Activated T-helper 1 cell treated with anti-CD3 and anti-CD28 coated beads, Interleukin-12 subunit alpha, Interleukin-12 subunit beta, Interleukin-2, Interleukin-4 antibody, amounts not matched to agents 30 ng/mL and 10 ng/mL and 1 ng/mL, durations not matched to agents 14 hours and 24 hours and 36 hours (primary cell): ENCODE results near the gene C9orf50. TPM values are rescaled to one million over a fixed set of nuclear protein-coding genes. Genes with fewer than 3 reads are reported as not detected.
A peak's percentile ranks its signal among the peaks of the same experiment; 100 is the strongest.

Source experiments
- DNase-seq: peaks from one replicate; pipeline ENCODE4 v3.0.0; 2021; ENCODE audit warnings: low spot score
- H3K27ac Mint-ChIP-seq: one replicate; pipeline ENCODE4 v1.8.0; 2021; ENCODE audit warnings: mild to moderate bottlenecking, mixed read lengths
- H3K27me3 Mint-ChIP-seq: one replicate; pipeline ENCODE4 v1.8.0; 2022; ENCODE audit warnings: mild to moderate bottlenecking, moderate library complexity, mixed read lengths; ENCODE audit not compliant: insufficient read depth
- H3K36me3 Mint-ChIP-seq: one replicate; pipeline ENCODE4 v1.8.0; 2021; ENCODE audit warnings: low read depth, mixed read lengths
- H3K4me1 Mint-ChIP-seq: one replicate; pipeline ENCODE4 v1.8.0; 2021; ENCODE audit warnings: low read depth, mixed read lengths
- H3K4me3 Mint-ChIP-seq: one replicate; pipeline ENCODE4 v1.8.0; 2021; ENCODE audit warnings: mild to moderate bottlenecking, moderate library complexity, mixed read lengths
- H3K9me3 Mint-ChIP-seq: one replicate; pipeline ENCODE4 v1.8.0; 2021; ENCODE audit warnings: mixed read lengths
- intact Hi-C: fragments of 100-400 bp; cut with micrococcal nuclease; formaldehyde crosslinking; loops from one replicate; pipeline ENCODE4 v1.15.1; 2024
- total RNA-seq: library from RNA; stranded (reverse); gene quantifications from 2 replicates; pipeline ENCODE4 v1.2.3, GENCODE V29; 2022

The C9orf50 gene
- total RNA-seq, 1 donor from 2014 or later: not detected

- Mint-ChIP-seq H3K27me3 (peaks cover 5% of the 10 kb centered on the region), H3K9me3 (no peaks in the 10 kb centered on the region), H3K27ac (peak overlapping the region; percentile 83), H3K4me1 (peaks cover 38% of the 10 kb centered on the region), H3K4me3 (peak overlapping the region; percentile 82), H3K36me3 (no peaks in the 10 kb centered on the region)
- DNase-seq: peak; percentile 62
- intact Hi-C loops: loop anchor here (1.0 to 5.0 kb wide), 9 partner anchors 14 to 480 kb away; partner anchors contain the start of gene IER5L
Observed at GRCh38 chr9:129610473-129611306, 10.2 kb downstream of the C9orf50 start.

- H3K9me3 Mint-ChIP-seq: no peaks in the 10 kb centered on the region
- H3K36me3 Mint-ChIP-seq: no peaks in the 10 kb centered on the region
- H3K27me3 Mint-ChIP-seq: peaks cover 2% of the 10 kb centered on the region
- H3K4me3 Mint-ChIP-seq: no peak overlapping the region
- peak overlapping the region; percentile 52 for H3K27ac Mint-ChIP-seq
- intact Hi-C loops: loop anchor here (1.0 to 5.0 kb wide), 7 partner anchors 23 to 479 kb away; partner anchors contain the start of gene IER5L
- no peak for DNase-seq
- peaks cover 38% of the 10 kb centered on the region for H3K4me1 Mint-ChIP-seq
Observed at GRCh38 chr9:129610213-129610472, 10.8 kb downstream of the C9orf50 start.

DNA sequence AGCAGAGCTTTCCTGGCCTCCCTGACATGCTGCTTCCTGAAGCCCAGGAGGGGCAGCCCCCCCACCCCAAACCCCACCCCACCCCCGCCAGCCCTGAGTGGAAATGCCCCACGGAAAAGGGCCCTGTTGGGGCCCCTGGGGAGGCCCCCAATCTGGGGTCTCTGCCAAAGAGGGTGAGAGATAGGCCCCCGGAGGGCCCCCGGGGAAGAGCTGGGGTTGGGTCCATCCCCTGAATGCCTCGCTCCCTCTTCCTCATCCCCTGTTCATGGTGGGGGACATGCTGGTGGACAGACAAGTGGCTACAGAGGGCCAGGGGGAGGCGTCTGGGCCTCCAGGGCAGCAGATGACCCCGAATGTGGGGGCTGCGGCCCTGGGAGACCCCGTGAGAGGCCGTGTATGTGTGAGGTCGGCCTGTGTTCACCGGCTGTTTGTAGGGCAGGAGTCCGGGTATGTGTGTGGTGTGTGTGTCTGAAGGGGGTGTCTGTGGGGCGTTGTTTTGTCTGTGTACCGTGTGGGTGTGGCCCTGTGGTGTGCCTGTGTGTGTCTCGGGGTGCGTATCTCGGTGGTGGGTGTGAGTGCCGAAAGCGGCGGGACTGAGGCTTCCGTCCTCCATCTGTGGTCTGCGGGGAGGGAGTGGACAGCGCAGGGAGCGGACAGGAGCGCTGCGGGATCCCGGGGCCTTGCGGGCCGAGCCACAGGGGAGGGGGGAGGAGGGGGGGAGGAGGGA, 11.3 kb downstream of the C9orf50 start:
- H3K4me1 Mint-ChIP-seq: peaks cover 41% of the 10 kb centered on the region
- H3K4me3 Mint-ChIP-seq: peak overlapping the region; percentile 88
- H3K36me3 Mint-ChIP-seq: no peaks in the 10 kb centered on the region
- peak; percentile 53 for DNase-seq
- H3K27ac Mint-ChIP-seq: peak overlapping the region; percentile 98
- H3K27me3 Mint-ChIP-seq: peaks cover 2% of the 10 kb centered on the region
- H3K9me3 Mint-ChIP-seq: no peaks in the 10 kb centered on the region
- intact Hi-C loops: loop anchor here (1.0 to 5.0 kb wide), 9 partner anchors 12 to 479 kb away; partner anchors contain the start of gene IER5L

DNA sequence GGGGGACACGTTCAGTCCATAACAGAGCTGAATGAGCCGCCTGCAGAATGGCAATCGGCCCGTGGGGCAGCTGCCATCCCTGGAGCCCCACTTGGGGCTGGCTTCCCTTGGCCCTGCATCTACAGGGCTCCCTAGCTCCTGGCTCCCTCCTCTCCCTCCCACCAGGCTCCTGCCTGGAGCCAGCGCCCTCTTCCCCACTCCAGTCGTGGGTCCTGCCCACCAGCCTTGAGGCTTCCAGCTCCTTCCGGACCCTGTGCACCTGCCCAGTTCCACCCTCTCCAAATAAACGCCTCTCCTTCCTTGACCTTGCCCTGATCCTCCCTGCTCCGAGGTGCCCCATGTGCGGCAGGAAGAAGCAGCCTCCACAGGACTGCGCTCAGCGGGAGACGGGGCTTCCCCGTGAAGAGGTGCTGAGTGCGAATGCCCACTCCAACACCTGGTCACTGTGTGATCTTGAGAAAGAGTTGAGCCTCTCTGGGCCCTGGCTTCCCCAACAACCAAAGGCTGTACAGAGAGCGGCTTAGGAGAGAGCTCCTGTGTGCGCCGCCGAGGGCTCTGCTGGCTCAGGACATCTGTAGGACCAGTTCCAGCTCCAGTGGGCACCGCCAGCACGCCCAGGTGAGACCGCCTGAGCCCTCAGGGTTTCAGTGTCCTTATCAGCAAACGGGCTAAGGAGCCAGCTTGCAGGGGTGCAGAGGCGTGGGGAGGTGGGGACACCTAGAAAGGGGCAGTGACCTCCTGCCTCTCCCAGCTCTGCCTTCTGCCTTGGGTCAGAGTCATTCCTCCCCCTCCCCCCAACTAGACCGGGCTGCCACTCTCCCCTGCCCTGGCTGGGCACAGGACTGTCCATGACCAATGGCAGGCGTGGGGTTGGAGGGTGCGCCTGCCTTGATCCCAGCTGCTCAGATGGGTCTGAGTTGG, 12.1 kb downstream of the C9orf50 start:
- Mint-ChIP-seq H3K27me3 (peaks cover 2% of the 10 kb centered on the region), H3K4me3 (peak overlapping the region; percentile 9), H3K9me3 (no peaks in the 10 kb centered on the region), H3K27ac (peak overlapping the region; percentile 8), H3K4me1 (peaks cover 45% of the 10 kb centered on the region), H3K36me3 (no peaks in the 10 kb centered on the region)
- intact Hi-C loops: loop anchor here (1.0 to 5.0 kb wide), 2 partner anchors 12 to 42 kb away; no protein-coding TSS in a partner anchor
- no peak for DNase-seq

- intact Hi-C loops: loop anchor here (5.0 kb wide), 1 partner anchor 40 kb away; no protein-coding TSS in a partner anchor
- Mint-ChIP-seq H3K27ac (peak overlapping the region; percentile 51), H3K27me3 (no peaks in the 10 kb centered on the region), H3K4me3 (no peak overlapping the region), H3K4me1 (peaks cover 60% of the 10 kb centered on the region), H3K36me3 (no peaks in the 10 kb centered on the region), H3K9me3 (no peaks in the 10 kb centered on the region)
- DNase-seq: no peak
Observed at GRCh38 chr9:129607027-129607387, 13.9 kb downstream of the C9orf50 start.

DNA sequence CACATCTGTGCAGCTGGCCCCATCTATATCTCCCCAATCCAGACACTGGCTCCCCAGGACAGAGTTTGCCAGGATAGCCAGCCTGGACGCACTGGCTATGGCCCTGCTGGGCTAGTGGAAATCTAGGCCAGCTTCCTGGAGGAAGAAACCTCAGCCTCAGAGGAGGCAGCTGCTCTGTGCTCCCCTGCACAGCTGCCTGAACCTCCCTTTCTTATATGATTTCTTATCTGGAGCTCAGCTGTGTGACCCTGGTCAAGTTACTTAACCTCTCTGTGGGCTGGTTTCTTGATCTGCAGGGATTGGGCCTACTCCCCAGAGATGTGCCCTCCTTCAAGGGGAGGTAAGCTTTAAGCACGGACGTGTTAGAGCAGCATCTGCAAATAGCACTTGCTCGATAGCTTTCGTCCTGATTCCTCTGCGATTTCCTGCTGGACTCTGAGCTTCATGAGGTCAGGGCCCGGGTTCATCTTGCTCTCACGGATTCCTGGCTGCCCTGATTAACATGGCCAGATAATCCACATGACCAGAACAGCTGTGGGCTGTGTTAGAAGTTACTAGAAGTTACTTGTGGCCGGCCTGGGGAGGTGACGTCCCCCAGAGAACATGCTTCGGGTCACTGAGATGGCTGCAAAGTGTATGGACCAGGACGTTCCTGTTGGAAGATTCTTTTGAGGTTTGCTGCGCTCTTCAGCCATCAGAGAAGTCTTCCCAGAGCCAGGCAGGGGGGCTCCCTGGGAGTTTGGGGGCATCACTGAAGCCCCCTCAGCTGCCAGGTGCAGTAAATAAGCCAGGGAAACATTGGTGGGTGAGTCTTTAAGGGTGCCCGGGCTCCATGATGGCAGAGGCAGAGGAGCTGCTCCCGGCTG, 14.5 kb downstream of the C9orf50 start:
- intact Hi-C loops: loop anchor here (5.0 kb wide), 1 partner anchor 39 kb away; no protein-coding TSS in a partner anchor
- Mint-ChIP-seq H3K4me3 (no peak overlapping the region), H3K4me1 (peaks cover 60% of the 10 kb centered on the region), H3K36me3 (no peaks in the 10 kb centered on the region), H3K9me3 (no peaks in the 10 kb centered on the region), H3K27ac (peak overlapping the region; percentile 29), H3K27me3 (no peaks in the 10 kb centered on the region)
- DNase-seq: no peak

GRCh38 chr9:129604766-129605163, 16.1 kb downstream of the C9orf50 start:
- Mint-ChIP-seq H3K27ac (peak overlapping the region; percentile 81), H3K27me3 (no peaks in the 10 kb centered on the region), H3K4me1 (peaks cover 52% of the 10 kb centered on the region), H3K4me3 (peak overlapping the region; percentile 30), H3K9me3 (no peaks in the 10 kb centered on the region), H3K36me3 (no peaks in the 10 kb centered on the region)
- DNase-seq: no peak
- intact Hi-C loops: loop anchor here (1.0 to 5.0 kb wide), 3 partner anchors 7 to 37 kb away; no protein-coding TSS in a partner anchor

DNA sequence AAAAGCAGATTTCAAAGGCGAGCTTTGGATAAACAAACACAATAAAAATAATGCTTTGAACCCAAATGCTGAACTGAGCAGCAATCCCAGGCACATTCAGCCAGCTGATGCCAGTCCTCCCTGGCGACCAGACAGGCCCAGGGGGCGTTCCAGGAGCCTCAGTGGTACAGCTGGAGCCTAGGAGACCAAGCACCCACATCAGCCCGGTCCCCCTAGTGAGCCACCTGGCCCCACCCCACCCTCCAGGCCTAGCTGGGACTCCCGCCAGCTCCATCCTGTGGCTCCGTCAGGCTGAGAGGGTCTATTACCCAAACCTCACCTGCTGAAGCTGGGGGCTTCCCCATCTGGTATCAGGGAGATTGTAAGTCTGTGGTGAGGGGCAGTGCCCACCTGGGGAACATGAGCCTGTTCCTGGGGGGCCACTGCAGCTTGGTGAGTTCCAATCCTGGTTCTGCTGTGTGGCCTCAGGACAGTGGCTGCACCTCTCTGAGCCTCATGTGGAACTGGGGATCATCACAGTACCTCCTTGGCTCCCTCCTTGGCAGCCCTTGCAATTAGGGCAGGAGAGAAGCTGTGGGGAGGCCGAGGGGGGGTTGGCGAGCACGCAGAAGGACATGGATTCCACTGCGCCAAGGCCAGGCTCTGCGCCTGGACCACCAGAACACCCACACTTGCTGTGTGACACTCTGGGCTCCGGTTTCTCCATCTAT, 16.7 kb downstream of the C9orf50 start:
- Mint-ChIP-seq H3K4me3 (peak overlapping the region; percentile 30), H3K9me3 (no peaks in the 10 kb centered on the region), H3K27me3 (no peaks in the 10 kb centered on the region), H3K36me3 (peaks cover 2% of the 10 kb centered on the region), H3K27ac (no peak overlapping the region), H3K4me1 (peaks cover 49% of the 10 kb centered on the region)
- intact Hi-C loops: loop anchor here (1.0 kb wide), 1 partner anchor 24 kb away; no protein-coding TSS in a partner anchor
- DNase-seq: no peak

DNA sequence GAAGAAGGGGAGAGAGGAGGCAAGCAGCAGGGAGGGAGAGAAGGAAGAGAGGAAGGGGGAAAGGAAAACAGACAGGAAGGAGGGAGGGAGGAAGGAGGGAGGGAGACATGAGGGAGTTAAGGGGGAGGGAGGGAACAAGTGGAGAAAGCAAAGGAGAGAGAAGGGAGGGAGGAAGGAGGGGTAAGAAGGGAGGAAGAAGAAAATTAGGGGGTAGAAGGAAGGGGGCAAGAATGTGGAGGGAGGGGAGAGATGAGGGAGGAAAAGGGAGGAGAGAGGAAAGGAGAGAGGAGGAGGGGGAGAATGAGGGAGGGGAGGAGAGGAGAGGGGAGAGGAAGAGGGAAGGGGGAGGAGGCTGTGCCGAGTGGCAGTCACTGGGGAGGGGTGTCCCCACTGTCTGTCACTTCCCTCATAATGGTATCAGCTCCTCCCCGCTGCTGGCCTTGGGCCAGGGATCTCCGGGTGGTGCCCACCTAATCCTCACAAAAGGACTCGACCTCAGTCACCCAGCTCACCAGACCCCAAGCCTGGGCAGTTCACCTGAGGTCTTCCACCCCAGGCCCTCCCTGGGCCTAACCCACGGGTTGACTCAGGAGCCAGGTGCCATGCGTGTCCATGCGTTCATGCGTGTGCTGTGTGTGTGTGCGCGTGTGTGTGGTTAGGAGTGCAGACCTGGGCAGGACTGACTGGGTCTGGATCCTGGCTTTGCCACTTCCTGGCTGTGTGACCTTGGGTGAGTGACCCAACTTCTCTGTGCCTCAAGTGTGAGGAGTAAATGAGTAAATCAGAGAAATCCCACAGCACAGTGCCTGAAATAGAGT, 18.1 kb downstream of the C9orf50 start:
- Mint-ChIP-seq H3K9me3 (no peaks in the 10 kb centered on the region), H3K27ac (peak overlapping the region; percentile 53), H3K36me3 (peaks cover 5% of the 10 kb centered on the region), H3K4me1 (peaks cover 47% of the 10 kb centered on the region), H3K27me3 (no peaks in the 10 kb centered on the region), H3K4me3 (no peak overlapping the region)
- intact Hi-C loops: no loop called here
- DNase-seq: no peak

DNA sequence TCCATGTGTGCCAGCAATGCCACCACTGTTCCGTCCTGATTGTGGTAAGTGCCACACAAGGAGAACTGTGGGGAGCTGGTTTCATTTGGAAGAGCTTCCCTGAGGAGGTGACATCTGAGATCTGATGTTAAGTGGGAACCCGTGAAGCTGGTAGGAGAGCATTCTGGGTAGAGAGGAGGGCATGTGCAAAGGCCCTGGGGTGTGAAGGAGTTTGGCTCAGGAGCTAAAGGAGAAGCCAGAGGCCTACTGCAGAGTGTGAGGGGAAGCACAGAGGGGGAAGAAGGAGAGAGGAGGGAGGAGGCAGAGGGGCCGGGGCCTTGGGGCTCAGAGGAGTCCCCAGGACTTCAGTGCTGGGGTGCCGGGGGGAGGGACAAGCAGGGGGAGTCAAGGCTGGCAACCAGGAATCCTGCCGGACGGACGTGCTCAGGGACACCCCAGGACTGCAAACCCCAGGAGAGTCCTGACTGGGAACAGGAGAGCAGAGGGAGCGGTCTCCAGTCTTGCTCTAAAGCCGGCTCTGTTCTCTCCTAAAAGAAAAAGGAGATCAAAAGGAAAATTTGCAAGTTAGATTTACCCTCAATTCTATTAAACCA, 19.7 kb downstream of the C9orf50 start:
- H3K4me3 Mint-ChIP-seq: no peak overlapping the region
- H3K27me3 Mint-ChIP-seq: no peaks in the 10 kb centered on the region

More for the DNA sequence above, 19.7 kb downstream of the C9orf50 start:
- DNase-seq: no peak
- no peak overlapping the region for H3K27ac Mint-ChIP-seq
- H3K36me3 Mint-ChIP-seq: peaks cover 5% of the 10 kb centered on the region
- H3K9me3 Mint-ChIP-seq: no peaks in the 10 kb centered on the region
- intact Hi-C loops: no loop called here
- peaks cover 33% of the 10 kb centered on the region for H3K4me1 Mint-ChIP-seq
